Jurkat, Clone E6-1 (cell line): ENCODE measurements around the gene CYTH3.
"Not testable (repeated sequence)": the region's sequence is repeated elsewhere in the genome, so short reads cannot be mapped to it uniquely, and the experiment has no call there.

Source experiments
- DNase-seq: peaks from one replicate; pipeline ENCODE4 v3.0.0-alpha.2; 2011; ENCODE audit warnings: low read depth, low spot score
- H3K4me3 ChIP-seq: 2 replicates; pipeline ENCODE4 v1.5.1; 2011; ENCODE audit warnings: mild to moderate bottlenecking, low read length, control low read depth, moderate library complexity

CYTH3 gene

GRCh38 chr7:6210621-6211372 is 61.6 kb downstream of the CYTH3 start:
- H3K4me3 ChIP-seq = no peak overlapping the region
- no peak for DNase-seq

- no peak overlapping the region for H3K4me3 ChIP-seq
- DNase-seq = no peak
Observed at GRCh38 chr7:6209340-6209739, 63.1 kb downstream of the CYTH3 start.

GRCh38 chr7:6208573-6209328 is 63.7 kb downstream of the CYTH3 start:
- no peak overlapping the region for H3K4me3 ChIP-seq
- DNase-seq = no peak

GRCh38 chr7:6205971-6206660 is 66.3 kb downstream of the CYTH3 start:
- H3K4me3 ChIP-seq = no peak overlapping the region
- no peak for DNase-seq

GRCh38 chr7:6203381-6203780 is 69.0 kb downstream of the CYTH3 start:
- no peak for DNase-seq
- no peak overlapping the region for H3K4me3 ChIP-seq

- DNase-seq = no peak
- H3K4me3 ChIP-seq = no peak overlapping the region
Observed at GRCh38 chr7:6202117-6202516, 70.3 kb downstream of the CYTH3 start.

GRCh38 chr7:6200971-6201370 is 71.5 kb downstream of the CYTH3 start:
- DNase-seq = no peak
- H3K4me3 ChIP-seq = no peak overlapping the region

- no peak overlapping the region for H3K4me3 ChIP-seq
- DNase-seq = no peak
Observed at GRCh38 chr7:6198689-6199595, 73.5 kb downstream of the CYTH3 start.

- DNase-seq = no peak
- no peak overlapping the region for H3K4me3 ChIP-seq
Observed at GRCh38 chr7:6197801-6198551, 74.4 kb downstream of the CYTH3 start.

- DNase-seq = no peak
- H3K4me3 ChIP-seq = no peak overlapping the region
Observed at GRCh38 chr7:6193709-6194108, 78.7 kb downstream of the CYTH3 start.

- not testable (repeated sequence) for DNase-seq, H3K4me3 ChIP-seq
Observed at GRCh38 chr7:6190563-6190962, 81.9 kb downstream of the CYTH3 start.

- H3K4me3 ChIP-seq = no peak overlapping the region
- DNase-seq = no peak
Observed at GRCh38 chr7:6188389-6188788, 84.0 kb downstream of the CYTH3 start.

- no peak for DNase-seq
- H3K4me3 ChIP-seq = no peak overlapping the region
Observed at GRCh38 chr7:6186577-6186976, 85.8 kb downstream of the CYTH3 start.

GRCh38 chr7:6182993-6183392 is 89.4 kb downstream of the CYTH3 start:
- H3K4me3 ChIP-seq = no peak overlapping the region
- no peak for DNase-seq

- H3K4me3 ChIP-seq = no peak overlapping the region
- no peak for DNase-seq
Observed at GRCh38 chr7:6181136-6181535, 91.3 kb downstream of the CYTH3 start.

- H3K4me3 ChIP-seq = no peak overlapping the region
- no peak for DNase-seq
Observed at GRCh38 chr7:6180344-6180725, 92.1 kb downstream of the CYTH3 start.

GRCh38 chr7:6179620-6180343 is 92.6 kb downstream of the CYTH3 start:
- H3K4me3 ChIP-seq = no peak overlapping the region
- DNase-seq = no peak
